Measurements from ENCODE around the gene ARID5B.
"Not testable (repeated sequence)": the region's sequence is repeated elsewhere in the genome, so short reads cannot be mapped to it uniquely, and the experiment has no call there.

ARID5B gene

GRCh38 chr10:61965703-61966395 is 64.3 kb downstream of the ARID5B start:
- no peak for DNase-seq (ENCODE audit: low spot score)

GRCh38 chr10:61967298-61967697 is 65.8 kb downstream of the ARID5B start:
- no peak for DNase-seq (ENCODE audit: low spot score)

- no peak for DNase-seq (ENCODE audit: low spot score)
Observed at GRCh38 chr10:61970182-61971002, 68.9 kb downstream of the ARID5B start.

GRCh38 chr10:61971003-61971325 is 69.5 kb downstream of the ARID5B start:
- no peak for DNase-seq (ENCODE audit: low spot score)

GRCh38 chr10:61973169-61973568 is 71.7 kb downstream of the ARID5B start:
- DNase-seq (ENCODE audit: low spot score): no peak

GRCh38 chr10:61973906-61974305 is 72.4 kb downstream of the ARID5B start:
- DNase-seq (ENCODE audit: low spot score): no peak

GRCh38 chr10:61974601-61975390 is 73.3 kb downstream of the ARID5B start:
- no peak for DNase-seq (ENCODE audit: low spot score)

- DNase-seq (ENCODE audit: low spot score): no peak
Observed at GRCh38 chr10:61975391-61975932, 74.0 kb downstream of the ARID5B start.

GRCh38 chr10:61976951-61977721 is 75.6 kb downstream of the ARID5B start:
- DNase-seq (ENCODE audit: low spot score): not testable (repeated sequence)

- no peak for DNase-seq (ENCODE audit: low spot score)
Observed at GRCh38 chr10:61978965-61979364, 77.5 kb downstream of the ARID5B start.

GRCh38 chr10:61981460-61981859 is 80.0 kb downstream of the ARID5B start:
- no peak for DNase-seq (ENCODE audit: low spot score)

- DNase-seq (ENCODE audit: low spot score): no peak
Observed at GRCh38 chr10:61983255-61983654, 81.8 kb downstream of the ARID5B start.

GRCh38 chr10:61984803-61985418 is 83.4 kb downstream of the ARID5B start:
- no peak for DNase-seq (ENCODE audit: low spot score)

- DNase-seq (ENCODE audit: low spot score): no peak
Observed at GRCh38 chr10:61985715-61986114, 84.2 kb downstream of the ARID5B start.

- no peak for DNase-seq (ENCODE audit: low spot score)
Observed at GRCh38 chr10:61986382-61986781, 84.9 kb downstream of the ARID5B start.

GRCh38 chr10:61986788-61987492 is 85.4 kb downstream of the ARID5B start:
- no peak for DNase-seq (ENCODE audit: low spot score)

- peak; percentile 13 for DNase-seq (ENCODE audit: low spot score)
Observed at GRCh38 chr10:61987537-61987936, 86.0 kb downstream of the ARID5B start.

GRCh38 chr10:61987951-61988379 is 86.5 kb downstream of the ARID5B start:
- peak; percentile 53 for DNase-seq (ENCODE audit: low spot score)

GRCh38 chr10:61989995-61990760 is 88.7 kb downstream of the ARID5B start:
- no peak for DNase-seq (ENCODE audit: low spot score)

GRCh38 chr10:61990761-61991135 is 89.2 kb downstream of the ARID5B start:
- DNase-seq (ENCODE audit: low spot score): no peak

Measured in CD4-positive, alpha-beta T cell treated with Interleukin-15 for 4 hours (primary cell).